ENCODE measurements around the gene C2orf92. TPM values are rescaled to one million over a fixed set of nuclear protein-coding genes. Genes with fewer than 3 reads are reported as not detected.
"Not testable (repeated sequence)": the region's sequence is repeated elsewhere in the genome, so short reads cannot be mapped to it uniquely, and the experiment has no call there.

The C2orf92 gene
- total RNA-seq, 1 donor from 2014 or later: 21.8 TPM

DNA sequence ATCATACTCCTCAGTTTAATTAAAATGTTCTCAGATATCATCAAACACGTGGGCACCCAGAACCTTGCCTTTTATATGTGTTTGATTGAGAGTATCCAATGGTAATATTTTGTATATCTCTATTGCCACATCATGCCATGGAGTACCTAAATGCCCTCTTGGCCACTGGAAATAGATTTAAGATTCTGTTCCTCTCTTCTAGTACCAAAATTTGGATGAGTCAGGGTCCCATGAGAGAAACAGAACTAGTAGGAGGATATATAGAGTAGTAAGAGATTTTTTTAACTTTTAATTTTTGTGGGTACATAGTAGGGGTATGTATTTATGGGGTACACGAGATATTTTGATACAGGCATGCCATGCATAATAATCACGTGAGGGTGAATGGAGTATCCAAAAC, 34.2 kb downstream of the C2orf92 start:
- H3K9me3 Mint-ChIP-seq: no peaks in the 10 kb centered on the region
- no peak overlapping the region for H3K4me3 Mint-ChIP-seq (ENCODE audit: low read depth)
- peaks cover 2% of the 10 kb centered on the region for H3K4me1 Mint-ChIP-seq (ENCODE audit: low read depth)
- no peaks in the 10 kb centered on the region for H3K27me3 Mint-ChIP-seq (ENCODE audit: low read depth)
- intact Hi-C loops (cut with micrococcal nuclease): no loop called here
- no peaks in the 10 kb centered on the region for H3K36me3 Mint-ChIP-seq (ENCODE audit: low read depth)
- H3K27ac Mint-ChIP-seq: no peak overlapping the region
- DNase-seq (ENCODE audit: low spot score): no peak

DNA sequence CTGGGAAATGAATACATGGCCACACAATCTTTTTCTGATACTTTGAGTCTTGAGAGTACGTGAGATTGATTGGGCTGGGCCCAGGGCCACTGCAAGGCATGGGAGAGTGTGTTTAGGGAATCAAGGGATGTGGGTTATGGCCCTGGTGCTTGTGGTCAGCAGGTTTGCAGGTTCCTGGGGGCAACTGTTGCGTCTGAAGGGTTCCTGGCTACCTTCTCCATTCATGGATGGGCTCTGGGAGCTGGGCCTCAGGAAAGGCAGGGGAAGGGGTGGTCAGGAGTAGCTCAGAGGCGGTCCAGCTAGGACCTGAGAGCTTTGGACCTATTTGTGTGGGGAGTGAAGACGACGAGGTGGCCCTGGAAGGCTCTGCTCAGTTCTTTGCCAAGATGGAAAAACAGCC, 35.5 kb downstream of the C2orf92 start:
- peaks cover 5% of the 10 kb centered on the region for H3K4me1 Mint-ChIP-seq (ENCODE audit: low read depth)
- peaks cover under 1% of the 10 kb centered on the region for H3K36me3 Mint-ChIP-seq (ENCODE audit: low read depth)
- intact Hi-C loops (cut with micrococcal nuclease): no loop called here
- no peak overlapping the region for H3K4me3 Mint-ChIP-seq (ENCODE audit: low read depth)
- no peak for DNase-seq (ENCODE audit: low spot score)
- no peak overlapping the region for H3K27ac Mint-ChIP-seq
- no peaks in the 10 kb centered on the region for H3K9me3 Mint-ChIP-seq
- no peaks in the 10 kb centered on the region for H3K27me3 Mint-ChIP-seq (ENCODE audit: low read depth)

DNA sequence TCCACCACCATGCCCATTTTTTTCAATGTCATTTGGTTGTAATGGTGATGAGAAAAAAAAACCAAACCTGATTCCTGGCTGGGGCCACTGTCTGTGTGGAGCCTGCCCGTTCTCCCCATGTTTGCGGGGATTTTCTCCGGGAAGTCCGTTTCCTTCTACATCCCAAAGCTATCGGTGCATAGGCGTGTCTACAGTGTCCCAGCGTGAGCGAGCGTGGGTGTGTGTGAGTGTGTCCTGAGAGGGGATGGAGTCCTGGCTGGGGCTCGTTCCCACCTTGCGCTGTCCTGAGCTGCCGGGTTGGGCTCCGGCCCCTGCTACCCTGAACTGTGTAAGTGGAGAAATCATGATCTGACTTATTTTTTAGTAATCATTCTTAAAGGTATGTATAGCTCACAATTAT, 36.6 kb downstream of the C2orf92 start:
- Mint-ChIP-seq H3K4me3 (ENCODE audit: low read depth) (no peak overlapping the region), H3K4me1 (ENCODE audit: low read depth) (peaks cover 11% of the 10 kb centered on the region), H3K27me3 (ENCODE audit: low read depth) (no peaks in the 10 kb centered on the region), H3K9me3 (no peaks in the 10 kb centered on the region), H3K27ac (no peak overlapping the region), H3K36me3 (ENCODE audit: low read depth) (peaks cover 2% of the 10 kb centered on the region)
- DNase-seq (ENCODE audit: low spot score): no peak
- intact Hi-C loops (cut with micrococcal nuclease): no loop called here

DNA sequence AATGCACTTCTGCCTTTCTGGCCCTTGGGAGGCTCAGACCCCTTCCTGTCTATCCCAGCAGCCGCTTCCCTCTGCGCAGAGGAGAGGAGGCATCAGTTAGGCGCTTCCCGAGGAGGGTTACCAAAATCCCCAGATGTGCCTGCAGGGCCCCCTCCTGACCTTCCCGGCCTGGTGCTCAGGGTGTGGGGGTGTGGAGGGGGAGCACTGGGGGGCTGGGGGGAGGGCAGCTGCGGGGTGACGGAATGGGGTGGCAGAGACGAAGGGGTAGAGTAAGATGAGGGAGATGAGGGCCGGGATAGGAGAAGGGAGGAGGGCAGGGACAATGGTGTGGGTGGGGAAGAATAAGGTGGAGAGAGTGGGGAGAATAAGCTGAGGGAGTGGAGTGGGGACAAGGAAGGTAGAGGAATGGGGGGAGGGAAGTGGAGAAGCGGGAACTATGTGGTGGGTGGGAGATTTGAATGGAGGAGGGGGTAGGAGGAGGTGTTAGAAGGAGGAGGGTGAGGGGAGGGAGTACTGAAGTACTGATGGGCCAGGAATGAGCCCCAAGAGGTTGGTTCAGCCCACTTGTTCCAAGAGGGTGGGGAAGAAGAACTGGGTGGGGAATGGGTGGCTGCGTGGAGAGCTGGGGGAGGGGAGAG, 37.3 kb downstream of the C2orf92 start:
- intact Hi-C loops (cut with micrococcal nuclease): no loop called here
- no peak overlapping the region for H3K4me3 Mint-ChIP-seq (ENCODE audit: low read depth)
- peaks cover 2% of the 10 kb centered on the region for H3K36me3 Mint-ChIP-seq (ENCODE audit: low read depth)
- DNase-seq (ENCODE audit: low spot score): no peak
- H3K27ac Mint-ChIP-seq: no peak overlapping the region
- H3K9me3 Mint-ChIP-seq: no peaks in the 10 kb centered on the region
- peaks cover 18% of the 10 kb centered on the region for H3K4me1 Mint-ChIP-seq (ENCODE audit: low read depth)
- no peaks in the 10 kb centered on the region for H3K27me3 Mint-ChIP-seq (ENCODE audit: low read depth)

DNA sequence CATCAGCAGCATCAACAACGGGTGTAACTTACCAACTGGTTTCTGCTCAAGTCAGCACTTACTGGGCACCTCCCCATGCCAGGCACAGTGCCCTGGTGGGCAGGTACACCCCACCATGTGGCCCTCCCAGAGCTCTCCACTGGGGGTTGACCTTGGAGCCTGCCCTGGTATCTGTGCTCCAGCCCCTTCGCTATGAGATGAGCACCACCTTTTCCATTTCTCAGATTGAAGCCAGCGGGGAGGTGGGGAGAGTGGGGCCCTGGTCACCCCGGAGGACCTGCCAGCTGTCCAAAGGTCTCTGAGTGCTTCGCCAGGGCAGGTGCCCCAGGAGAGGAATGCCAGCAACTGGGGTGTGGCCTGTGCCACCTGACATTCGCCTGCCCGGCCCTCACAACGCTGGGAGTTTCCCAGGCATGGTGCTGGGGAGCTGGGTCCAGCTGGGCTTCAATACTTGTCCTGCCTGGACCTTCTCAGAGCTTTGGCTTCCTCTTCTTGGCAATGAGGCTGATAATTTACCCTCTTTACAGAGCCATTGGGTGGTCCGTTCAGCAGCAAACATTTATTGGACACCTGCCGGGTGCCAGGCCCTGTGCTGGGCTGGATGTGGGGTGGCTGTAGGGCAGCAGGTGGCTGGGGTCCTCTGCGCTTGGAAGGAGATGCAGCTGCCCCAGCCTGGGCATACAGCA, 38.0 kb downstream of the C2orf92 start:
- DNase-seq (ENCODE audit: low spot score): no peak
- peaks cover 25% of the 10 kb centered on the region for H3K4me1 Mint-ChIP-seq (ENCODE audit: low read depth)
- intact Hi-C loops (cut with micrococcal nuclease): no loop called here
- no peak overlapping the region for H3K4me3 Mint-ChIP-seq (ENCODE audit: low read depth)
- peaks cover 2% of the 10 kb centered on the region for H3K36me3 Mint-ChIP-seq (ENCODE audit: low read depth)
- H3K27ac Mint-ChIP-seq: no peak overlapping the region
- no peaks in the 10 kb centered on the region for H3K9me3 Mint-ChIP-seq
- no peaks in the 10 kb centered on the region for H3K27me3 Mint-ChIP-seq (ENCODE audit: low read depth)

DNA sequence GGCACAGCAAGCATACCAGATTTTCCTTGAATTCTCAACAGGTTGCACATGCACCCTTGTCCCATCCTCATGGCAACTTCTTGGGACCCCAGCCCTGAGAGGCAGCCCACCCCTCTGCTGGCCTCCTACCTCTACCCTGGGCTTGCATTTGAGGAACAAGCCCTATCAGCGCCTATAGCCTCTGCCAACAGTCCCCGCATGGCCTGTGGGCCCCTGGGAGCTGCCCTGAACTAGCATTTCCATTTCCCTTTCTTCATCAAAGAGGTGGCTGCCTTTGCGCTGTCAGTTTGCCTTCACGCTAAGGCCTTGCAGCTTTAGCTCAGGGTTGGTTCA, 38.5 kb downstream of the C2orf92 start:
- DNase-seq (ENCODE audit: low spot score): no peak
- Mint-ChIP-seq H3K9me3 (no peaks in the 10 kb centered on the region), H3K27ac (no peak overlapping the region), H3K4me1 (ENCODE audit: low read depth) (peaks cover 27% of the 10 kb centered on the region), H3K27me3 (ENCODE audit: low read depth) (no peaks in the 10 kb centered on the region), H3K4me3 (ENCODE audit: low read depth) (no peak overlapping the region), H3K36me3 (ENCODE audit: low read depth) (peaks cover 2% of the 10 kb centered on the region)
- intact Hi-C loops (cut with micrococcal nuclease): no loop called here

DNA sequence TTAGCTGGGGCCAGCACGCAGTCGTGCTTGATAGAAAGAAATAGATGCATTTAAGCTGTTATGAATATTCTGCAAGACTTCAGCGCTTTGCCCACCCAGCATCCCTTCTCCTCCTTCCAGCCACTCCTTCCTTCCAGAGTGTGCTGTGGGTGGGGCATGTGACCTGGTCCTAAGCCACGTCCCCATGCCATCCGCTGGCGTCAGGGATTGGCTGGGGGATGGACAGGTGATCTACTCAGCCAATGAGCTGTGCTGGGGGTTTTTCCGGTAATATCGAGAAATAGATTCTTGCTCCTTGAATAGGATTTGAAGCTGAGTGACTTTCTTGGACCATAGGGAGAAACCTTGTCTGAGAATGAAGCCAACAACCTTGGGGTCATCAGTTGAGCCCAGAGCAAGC, 39.1 kb downstream of the C2orf92 start:
- Mint-ChIP-seq H3K9me3 (no peaks in the 10 kb centered on the region), H3K27me3 (ENCODE audit: low read depth) (no peaks in the 10 kb centered on the region), H3K36me3 (ENCODE audit: low read depth) (peaks cover 5% of the 10 kb centered on the region), H3K27ac (no peak overlapping the region), H3K4me3 (ENCODE audit: low read depth) (no peak overlapping the region), H3K4me1 (ENCODE audit: low read depth) (peaks cover 32% of the 10 kb centered on the region)
- intact Hi-C loops (cut with micrococcal nuclease): no loop called here
- DNase-seq (ENCODE audit: low spot score): no peak

DNA sequence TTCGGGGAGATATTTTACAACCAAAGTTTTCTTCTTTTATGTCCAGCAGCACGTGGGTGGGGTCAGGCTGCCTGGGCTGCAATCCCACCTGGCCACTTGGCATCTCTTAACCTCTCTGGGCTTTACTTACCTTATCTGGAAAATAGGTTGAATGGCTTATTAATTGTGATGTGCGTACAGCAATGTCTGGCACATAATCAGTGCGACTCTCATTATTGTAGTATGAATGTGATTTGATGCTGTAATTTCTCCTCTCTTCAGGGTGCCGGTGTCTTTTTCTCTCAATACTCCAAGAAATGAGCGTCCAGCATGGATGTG, 41.8 kb downstream of the C2orf92 start:
- Mint-ChIP-seq H3K4me1 (ENCODE audit: low read depth) (peaks cover 49% of the 10 kb centered on the region), H3K27ac (peak overlapping the region; percentile 83), H3K9me3 (no peaks in the 10 kb centered on the region), H3K4me3 (ENCODE audit: low read depth) (peak overlapping the region; percentile 75), H3K36me3 (ENCODE audit: low read depth) (peaks cover 32% of the 10 kb centered on the region), H3K27me3 (ENCODE audit: low read depth) (no peaks in the 10 kb centered on the region)
- DNase-seq (ENCODE audit: low spot score): no peak
- intact Hi-C loops (cut with micrococcal nuclease): loop anchor here (5.0 to 10.0 kb wide), 2 partner anchors 676 to 743 kb away; no protein-coding TSS in a partner anchor

DNA sequence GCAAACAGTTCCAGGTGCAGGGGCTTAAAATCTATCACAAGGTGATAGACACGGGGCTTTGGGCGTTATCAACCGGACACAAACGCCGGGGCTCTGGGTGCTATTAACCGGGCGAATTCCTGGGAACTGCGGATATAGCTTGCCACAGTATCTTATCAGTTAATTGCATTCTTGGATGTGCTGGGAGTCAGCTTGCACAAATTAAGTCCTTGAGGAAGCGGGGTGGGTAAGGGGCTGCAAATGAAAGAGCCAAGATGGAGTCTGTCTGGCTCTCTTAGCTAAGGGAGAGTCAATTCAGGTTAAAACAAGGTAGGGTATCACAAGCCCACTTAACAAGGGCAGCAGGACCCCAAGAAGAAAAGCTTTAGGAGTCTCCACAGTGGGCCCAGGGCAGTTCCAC, 42.7 kb downstream of the C2orf92 start:
- Mint-ChIP-seq H3K4me1 (ENCODE audit: low read depth) (peaks cover 55% of the 10 kb centered on the region), H3K27ac (peak overlapping the region; percentile 82), H3K4me3 (ENCODE audit: low read depth) (peak overlapping the region; percentile 75), H3K36me3 (ENCODE audit: low read depth) (peaks cover 39% of the 10 kb centered on the region)
- H3K27me3 Mint-ChIP-seq (ENCODE audit: low read depth); DNase-seq (ENCODE audit: low spot score); H3K9me3 Mint-ChIP-seq: not testable (repeated sequence)
- intact Hi-C loops (cut with micrococcal nuclease): loop anchor here (5.0 to 10.0 kb wide), 2 partner anchors 675 to 743 kb away; no protein-coding TSS in a partner anchor

DNA sequence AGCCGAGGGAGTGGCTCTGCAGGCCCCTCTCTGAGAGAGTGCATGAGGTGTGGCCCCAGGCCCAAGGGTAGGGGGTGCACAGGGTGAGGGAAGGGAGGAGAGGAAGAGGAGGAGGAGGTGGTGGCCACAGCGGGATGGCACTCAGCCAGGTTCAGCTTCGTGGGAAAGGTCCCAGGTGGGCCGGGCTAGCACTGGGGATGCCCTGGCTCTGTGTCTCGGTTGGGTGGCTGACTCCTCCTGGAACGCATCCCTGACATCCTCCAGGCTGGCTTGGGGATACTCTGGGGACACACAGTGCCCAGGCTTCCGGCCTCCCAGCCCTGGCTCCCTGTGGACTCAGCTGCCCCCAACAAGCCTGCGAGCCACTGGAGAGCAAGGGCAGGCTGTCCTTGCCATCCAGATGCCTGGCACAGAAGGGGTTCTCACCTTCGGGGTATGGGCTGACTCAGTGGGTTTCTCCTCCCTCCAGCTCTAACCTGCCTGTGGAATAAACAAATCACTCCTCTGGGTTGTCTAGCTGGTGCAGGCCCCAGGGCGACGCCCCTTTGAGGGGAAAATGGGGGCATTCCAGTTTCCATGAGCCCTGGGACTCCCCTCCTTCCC, 43.3 kb downstream of the C2orf92 start:
- no peak for DNase-seq (ENCODE audit: low spot score)
- H3K36me3 Mint-ChIP-seq (ENCODE audit: low read depth): peaks cover 44% of the 10 kb centered on the region
- peaks cover 61% of the 10 kb centered on the region for H3K4me1 Mint-ChIP-seq (ENCODE audit: low read depth)
- intact Hi-C loops (cut with micrococcal nuclease): loop anchor here (5.0 to 10.0 kb wide), 2 partner anchors 675 to 742 kb away; no protein-coding TSS in a partner anchor
- no peaks in the 10 kb centered on the region for H3K27me3 Mint-ChIP-seq (ENCODE audit: low read depth)
- H3K9me3 Mint-ChIP-seq: no peaks in the 10 kb centered on the region
- peak overlapping the region; percentile 97 for H3K4me3 Mint-ChIP-seq (ENCODE audit: low read depth)
- H3K27ac Mint-ChIP-seq: peak overlapping the region; percentile 98

DNA sequence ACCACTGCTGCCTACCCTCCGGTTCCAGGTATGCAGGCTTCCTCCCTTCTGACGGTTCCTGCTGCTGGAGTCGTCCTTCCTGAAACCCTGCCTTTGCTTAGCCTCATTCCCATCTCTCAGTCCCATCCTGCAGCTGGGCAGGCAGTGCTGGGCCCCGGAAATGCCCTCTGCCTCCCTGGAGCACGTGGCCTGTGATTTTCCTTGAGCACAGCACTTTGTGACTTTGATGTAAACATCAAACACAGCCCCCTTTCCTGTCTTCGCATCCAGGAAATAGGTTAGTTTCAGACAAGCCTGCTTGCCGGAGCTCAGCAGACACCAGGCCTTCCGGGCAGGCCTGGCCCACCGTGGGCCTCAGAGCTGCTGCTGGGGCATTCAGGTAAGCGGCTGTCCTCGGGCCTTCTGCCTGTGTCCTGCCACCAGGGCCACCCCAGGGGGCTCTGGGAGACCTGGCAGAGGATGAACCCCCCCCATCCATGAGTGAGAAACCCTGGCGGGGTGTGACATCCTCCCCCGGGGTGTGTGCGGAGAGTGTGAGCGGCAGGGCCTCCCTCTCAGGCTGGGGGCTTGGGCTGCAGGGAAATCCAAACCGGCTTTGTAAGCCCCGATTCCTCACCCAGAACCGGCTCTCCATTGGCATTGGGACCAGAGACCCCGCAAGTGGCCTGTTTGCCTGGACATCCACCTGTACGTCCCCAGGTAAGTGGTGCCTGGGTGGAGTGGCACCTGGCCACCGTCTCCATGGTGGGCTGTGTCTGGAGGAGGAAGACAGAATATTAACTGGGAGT, 44.0 kb downstream of the C2orf92 start, which contains the start of gene ZAP70:
TSS of gene ZAP70 (plus strand) at position 281 of the 788 bp plus-strand sequence. CDS start 10,461 bp downstream, outside the sequence.
- Mint-ChIP-seq H3K9me3 (no peaks in the 10 kb centered on the region), H3K27me3 (ENCODE audit: low read depth) (no peaks in the 10 kb centered on the region), H3K4me1 (ENCODE audit: low read depth) (peaks cover 64% of the 10 kb centered on the region), H3K4me3 (ENCODE audit: low read depth) (peak within 1 kb of the TSS; percentile 97), H3K27ac (peak within 1 kb of the TSS; percentile 98), H3K36me3 (ENCODE audit: low read depth) (peaks cover 48% of the 10 kb centered on the region)
- DNase-seq (ENCODE audit: low spot score): peak; percentile 54
- intact Hi-C loops (cut with micrococcal nuclease): loop anchor here (5.0 to 10.0 kb wide), 2 partner anchors 674 to 741 kb away; no protein-coding TSS in a partner anchor

DNA sequence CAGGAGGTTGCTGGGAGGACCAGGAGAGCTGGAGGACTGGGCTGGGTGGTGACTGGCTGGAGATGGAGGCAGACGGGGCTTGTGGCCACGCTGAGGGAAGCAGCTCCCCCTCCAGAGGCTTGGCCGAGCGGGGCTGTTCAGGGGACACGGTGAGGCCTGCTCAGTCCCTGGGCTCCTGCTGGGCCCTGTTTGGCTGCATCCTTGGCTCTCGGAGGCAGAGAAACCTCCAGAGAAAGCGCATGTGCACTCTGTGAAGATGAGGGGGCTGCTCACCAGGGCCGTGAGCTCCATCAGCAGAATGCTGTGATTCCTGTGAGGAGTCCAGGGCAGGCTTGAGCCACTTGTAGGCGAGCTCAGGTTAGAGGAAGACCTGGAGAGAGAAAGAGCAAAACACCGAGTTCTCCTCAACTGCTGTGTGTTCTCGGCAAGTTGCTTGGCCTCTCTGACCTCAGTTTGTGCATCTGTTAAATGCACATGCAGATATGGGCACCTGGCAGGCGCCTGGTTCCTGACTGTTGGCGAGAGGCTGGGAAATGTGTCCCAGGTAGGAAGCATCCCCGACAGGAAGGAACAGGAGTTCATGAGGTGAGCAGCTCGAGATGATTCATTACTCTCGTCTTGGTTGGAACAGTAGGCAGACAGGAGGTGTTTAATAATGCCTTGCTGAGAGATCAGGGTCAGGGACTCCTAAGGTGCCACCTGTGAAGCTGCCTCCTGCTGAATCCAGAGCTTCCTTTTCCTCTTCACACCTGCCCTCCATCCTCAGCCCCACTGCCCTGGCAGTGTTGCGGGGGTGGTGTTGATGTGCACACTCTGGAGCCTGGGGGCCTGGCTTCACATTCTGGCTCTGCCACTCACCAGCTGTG, 44.8 kb downstream of the C2orf92 start:
- peak overlapping the region; percentile 98 for H3K27ac Mint-ChIP-seq
- H3K36me3 Mint-ChIP-seq (ENCODE audit: low read depth): peaks cover 56% of the 10 kb centered on the region
- H3K4me3 Mint-ChIP-seq (ENCODE audit: low read depth): peak overlapping the region; percentile 97
- intact Hi-C loops (cut with micrococcal nuclease): loop anchor here (5.0 to 10.0 kb wide), 2 partner anchors 673 to 740 kb away; no protein-coding TSS in a partner anchor
- no peaks in the 10 kb centered on the region for H3K9me3 Mint-ChIP-seq
- no peak for DNase-seq (ENCODE audit: low spot score)
- H3K27me3 Mint-ChIP-seq (ENCODE audit: low read depth): no peaks in the 10 kb centered on the region
- peaks cover 72% of the 10 kb centered on the region for H3K4me1 Mint-ChIP-seq (ENCODE audit: low read depth)

Data from activated T-helper 2 cell treated with anti-CD3 and anti-CD28 coated beads, Interferon-gamma antibody, Interleukin-2, Interleukin-4, amounts not matched to agents 10 μg/mL and 5 μg/mL and 100 μg/mL, durations not matched to agents 14 hours and 24 hours and 36 hours (primary cell).